ENCODE measurements around the gene DVL1.

The DVL1 gene

DNA sequence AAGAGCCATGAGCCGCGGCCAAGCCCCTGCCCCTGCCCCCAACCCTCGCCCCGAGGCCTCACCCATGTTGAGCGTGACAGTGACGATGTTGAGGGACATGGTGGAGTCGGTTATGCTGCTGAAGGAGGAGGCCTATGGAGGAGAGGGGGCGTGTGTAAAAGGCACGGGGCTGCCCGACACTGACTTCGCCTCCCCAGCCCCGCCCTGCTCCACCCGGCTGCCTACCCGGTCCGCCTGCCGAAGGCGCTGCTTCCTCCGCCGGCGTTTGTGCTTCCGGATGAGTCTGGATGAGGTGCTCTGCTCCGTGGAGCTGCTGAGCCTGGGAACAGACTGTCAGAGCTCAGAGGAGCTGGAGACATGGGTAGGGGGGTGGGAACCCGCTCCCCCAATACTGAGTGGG lies 9.0 kb downstream of the DVL1 start:
- no peak for DNase-seq (ENCODE audit: low read depth)

DNA sequence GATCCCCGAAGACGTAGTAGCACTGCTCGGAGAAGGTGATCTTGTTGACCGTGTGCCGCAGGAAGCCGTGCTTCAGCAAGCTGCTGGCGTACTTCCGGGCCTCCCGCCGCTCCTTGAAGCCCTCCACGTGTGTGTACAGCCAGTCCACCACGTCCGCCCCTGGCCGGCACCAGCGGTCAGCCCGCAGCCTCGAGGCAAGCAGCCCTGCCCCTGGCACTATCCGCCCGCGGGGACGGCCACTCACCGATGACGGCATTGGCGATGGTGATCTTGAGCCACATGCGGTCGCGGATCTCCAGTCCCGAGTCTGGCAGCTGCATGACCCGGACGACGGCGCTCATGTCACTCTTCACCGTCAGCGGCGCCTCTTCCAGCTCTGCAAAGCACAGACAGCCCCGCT lies 10.9 kb downstream of the DVL1 start:
- no peak for DNase-seq (ENCODE audit: low read depth)

GRCh38 chr1:1337793-1338147 lies 11.4 kb downstream of the DVL1 start:
- DNase-seq (ENCODE audit: low read depth): no peak

DNA sequence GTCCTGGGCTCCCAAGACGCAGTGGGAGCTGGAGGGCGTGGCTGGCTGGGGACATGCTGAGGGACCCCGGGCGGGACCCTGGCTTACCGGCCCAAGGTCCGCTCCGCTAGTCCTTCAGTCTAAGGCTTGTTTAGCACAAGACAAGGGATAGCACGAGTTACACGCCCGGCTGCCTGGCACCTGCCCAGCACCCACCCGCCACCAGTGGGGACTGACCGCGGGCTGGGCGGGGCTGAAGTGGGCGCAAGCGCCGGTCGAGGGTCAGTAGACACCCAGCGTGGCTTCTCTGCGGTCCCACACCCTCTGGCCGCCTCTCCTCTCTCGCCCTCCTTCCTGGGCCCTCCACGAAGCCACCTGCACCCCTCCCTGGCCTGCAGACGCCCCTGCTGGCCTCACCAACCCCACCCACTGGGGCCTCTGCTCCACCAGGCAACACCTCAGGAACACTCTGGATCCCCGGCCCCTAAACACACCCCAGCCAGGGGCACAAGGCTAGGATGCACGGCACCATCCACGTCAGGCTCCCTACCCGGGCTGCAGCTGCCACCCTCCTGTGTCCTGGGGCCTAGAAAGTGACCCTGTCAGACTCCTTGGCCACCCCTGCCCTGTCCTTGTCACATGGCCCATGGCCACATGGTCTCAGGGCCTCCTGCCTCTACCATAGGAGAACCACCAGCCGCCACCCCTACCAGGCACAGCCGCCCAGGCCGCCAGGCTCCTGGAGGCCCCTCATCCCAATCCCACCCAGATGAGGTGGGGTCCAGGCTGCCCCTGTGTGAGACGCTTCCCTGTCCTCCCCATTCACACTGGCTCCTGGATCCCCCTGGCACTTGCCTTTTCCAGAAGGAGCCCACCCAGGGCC lies 12.1 kb downstream of the DVL1 start:
- DNase-seq (ENCODE audit: low read depth): no peak

- DNase-seq (ENCODE audit: low read depth): no peak
Measured at GRCh38 chr1:1336446-1336845, 12.8 kb downstream of the DVL1 start.

GRCh38 chr1:1335792-1336248 lies 13.4 kb downstream of the DVL1 start:
- DNase-seq (ENCODE audit: low read depth): no peak

- no peak for DNase-seq (ENCODE audit: low read depth)
Measured at GRCh38 chr1:1335283-1335682, 13.9 kb downstream of the DVL1 start.

- DNase-seq (ENCODE audit: low read depth): no peak
Measured at GRCh38 chr1:1334835-1335234, 14.4 kb downstream of the DVL1 start.

DNA sequence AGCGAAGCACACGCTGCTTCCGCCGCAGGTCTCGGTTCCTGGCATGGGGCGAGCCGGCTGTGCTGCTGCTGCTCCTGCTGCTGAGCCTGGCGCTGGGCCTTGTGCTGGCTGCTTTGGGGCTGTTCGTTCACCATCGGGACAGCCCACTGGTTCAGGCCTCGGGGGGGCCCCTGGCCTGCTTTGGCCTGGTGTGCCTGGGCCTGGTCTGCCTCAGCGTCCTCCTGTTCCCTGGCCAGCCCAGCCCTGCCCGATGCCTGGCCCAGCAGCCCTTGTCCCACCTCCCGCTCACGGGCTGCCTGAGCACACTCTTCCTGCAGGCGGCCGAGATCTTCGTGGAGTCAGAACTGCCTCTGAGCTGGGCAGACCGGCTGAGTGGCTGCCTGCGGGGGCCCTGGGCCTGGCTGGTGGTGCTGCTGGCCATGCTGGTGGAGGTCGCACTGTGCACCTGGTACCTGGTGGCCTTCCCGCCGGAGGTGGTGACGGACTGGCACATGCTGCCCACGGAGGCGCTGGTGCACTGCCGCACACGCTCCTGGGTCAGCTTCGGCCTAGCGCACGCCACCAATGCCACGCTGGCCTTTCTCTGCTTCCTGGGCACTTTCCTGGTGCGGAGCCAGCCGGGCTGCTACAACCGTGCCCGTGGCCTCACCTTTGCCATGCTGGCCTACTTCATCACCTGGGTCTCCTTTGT lies 15.5 kb downstream of the DVL1 start:
- no peak for DNase-seq (ENCODE audit: low read depth)

DNA sequence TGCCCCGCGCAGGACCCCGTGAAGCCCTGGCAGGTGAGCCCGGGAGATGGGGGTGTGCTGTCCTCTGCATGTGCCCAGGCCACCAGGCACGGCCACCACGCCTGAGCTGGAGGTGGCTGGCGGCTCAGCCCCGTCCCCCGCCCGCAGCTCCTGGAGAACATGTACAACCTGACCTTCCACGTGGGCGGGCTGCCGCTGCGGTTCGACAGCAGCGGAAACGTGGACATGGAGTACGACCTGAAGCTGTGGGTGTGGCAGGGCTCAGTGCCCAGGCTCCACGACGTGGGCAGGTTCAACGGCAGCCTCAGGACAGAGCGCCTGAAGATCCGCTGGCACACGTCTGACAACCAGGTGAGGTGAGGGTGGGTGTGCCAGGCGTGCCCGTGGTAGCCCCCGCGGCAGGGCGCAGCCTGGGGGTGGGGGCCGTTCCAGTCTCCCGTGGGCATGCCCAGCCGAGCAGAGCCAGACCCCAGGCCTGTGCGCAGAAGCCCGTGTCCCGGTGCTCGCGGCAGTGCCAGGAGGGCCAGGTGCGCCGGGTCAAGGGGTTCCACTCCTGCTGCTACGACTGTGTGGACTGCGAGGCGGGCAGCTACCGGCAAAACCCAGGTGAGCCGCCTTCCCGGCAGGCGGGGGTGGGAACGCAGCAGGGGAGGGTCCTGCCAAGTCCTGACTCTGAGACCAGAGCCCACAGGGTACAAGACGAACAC lies 16.3 kb downstream of the DVL1 start:
- no peak for DNase-seq (ENCODE audit: low read depth)

GRCh38 chr1:1332031-1332755 lies 17.0 kb downstream of the DVL1 start:
- DNase-seq (ENCODE audit: low read depth): no peak

DNA sequence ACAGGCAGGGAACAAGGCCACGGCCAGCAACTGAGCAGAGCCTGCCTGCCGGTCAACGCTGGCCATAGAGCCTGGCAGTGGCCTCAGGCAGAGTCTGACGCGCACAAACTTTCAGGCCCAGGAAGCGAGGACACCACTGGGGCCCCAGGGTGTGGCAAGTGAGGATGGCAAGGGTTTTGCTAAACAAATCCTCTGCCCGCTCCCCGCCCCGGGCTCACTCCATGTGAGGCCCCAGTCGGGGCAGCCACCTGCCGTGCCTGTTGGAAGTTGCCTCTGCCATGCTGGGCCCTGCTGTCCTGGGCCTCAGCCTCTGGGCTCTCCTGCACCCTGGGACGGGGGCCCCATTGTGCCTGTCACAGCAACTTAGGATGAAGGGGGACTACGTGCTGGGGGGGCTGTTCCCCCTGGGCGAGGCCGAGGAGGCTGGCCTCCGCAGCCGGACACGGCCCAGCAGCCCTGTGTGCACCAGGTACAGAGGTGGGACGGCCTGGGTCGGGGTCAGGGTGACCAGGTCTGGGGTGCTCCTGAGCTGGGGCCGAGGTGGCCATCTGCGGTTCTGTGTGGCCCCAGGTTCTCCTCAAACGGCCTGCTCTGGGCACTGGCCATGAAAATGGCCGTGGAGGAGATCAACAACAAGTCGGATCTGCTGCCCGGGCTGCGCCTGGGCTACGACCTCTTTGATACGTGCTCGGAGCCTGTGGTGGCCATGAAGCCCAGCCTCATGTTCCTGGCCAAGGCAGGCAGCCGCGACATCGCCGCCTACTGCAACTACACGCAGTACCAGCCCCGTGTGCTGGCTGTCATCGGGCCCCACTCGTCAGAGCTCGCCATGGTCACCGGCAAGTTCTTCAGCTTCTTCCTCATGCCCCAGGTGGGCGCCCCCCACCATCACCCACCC lies 17.9 kb downstream of the DVL1 start, which contains the start of gene TAS1R3:
TAS1R3 (plus strand) TSS at position 213 of the 898 bp plus-strand sequence; CDS start at position 279, 66 bp downstream.
- DNase-seq (ENCODE audit: low read depth): no peak

- DNase-seq (ENCODE audit: low read depth): no peak
Measured at GRCh38 chr1:1330366-1331067, 18.7 kb downstream of the DVL1 start.

DNA sequence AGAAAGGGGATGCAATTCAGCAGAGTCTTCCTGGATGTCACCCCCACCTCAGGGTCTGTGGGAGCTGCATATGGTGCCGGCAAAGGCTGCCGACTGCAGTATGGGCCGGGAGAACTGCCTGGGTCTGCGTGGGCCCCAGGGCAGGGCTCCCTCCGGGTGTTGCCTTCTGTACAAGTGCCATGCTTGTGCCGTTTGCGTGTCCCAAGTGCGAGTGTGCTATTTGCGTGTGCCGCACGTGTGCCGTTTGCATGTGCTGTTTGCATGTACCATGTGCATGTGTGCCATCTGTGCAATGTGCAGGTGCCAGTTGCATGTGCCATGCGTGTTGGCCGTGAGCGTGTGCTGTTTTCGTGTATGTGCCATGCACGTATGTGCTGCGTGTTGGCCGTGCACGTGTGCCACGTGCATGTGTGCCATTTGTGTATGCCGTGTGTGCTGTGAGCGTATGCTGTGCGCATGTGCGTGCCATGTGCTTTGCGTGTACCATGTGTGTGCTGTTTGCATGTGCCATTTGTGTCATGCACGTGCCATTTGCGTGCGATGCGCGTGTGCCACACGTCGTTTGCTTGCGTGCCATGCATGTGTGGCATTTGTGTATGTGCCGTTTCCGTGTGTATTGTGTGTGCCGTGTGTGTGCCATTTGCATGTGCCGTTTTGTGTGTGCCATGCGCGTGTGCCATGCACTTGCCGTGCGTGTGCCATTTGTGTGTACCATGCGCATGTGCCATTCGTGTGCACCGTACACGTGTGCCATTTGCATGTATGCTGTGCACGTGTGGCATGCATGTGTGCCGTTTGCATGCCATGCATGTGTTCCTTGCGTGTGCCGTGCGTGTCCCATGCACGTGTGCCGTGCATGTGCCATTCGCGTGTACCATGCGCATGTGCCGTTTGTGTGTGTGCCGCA lies 19.7 kb downstream of the DVL1 start:
- no peak for DNase-seq (ENCODE audit: low read depth)

DNA sequence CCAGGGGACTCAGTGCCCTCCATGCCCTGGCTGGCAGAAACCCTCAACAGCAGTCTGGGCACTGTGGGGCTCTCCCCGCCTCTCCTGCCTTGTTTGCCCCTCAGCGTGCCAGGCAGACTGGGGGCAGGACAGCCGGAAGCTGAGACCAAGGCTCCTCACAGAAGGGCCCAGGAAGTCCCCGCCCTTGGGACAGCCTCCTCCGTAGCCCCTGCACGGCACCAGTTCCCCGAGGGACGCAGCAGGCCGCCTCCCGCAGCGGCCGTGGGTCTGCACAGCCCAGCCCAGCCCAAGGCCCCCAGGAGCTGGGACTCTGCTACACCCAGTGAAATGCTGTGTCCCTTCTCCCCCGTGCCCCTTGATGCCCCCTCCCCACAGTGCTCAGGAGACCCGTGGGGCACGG lies 21.0 kb downstream of the DVL1 start:
- no peak for DNase-seq (ENCODE audit: low read depth)

- no peak for DNase-seq (ENCODE audit: low read depth)
Measured at GRCh38 chr1:1327291-1327690, 21.9 kb downstream of the DVL1 start.

DNA sequence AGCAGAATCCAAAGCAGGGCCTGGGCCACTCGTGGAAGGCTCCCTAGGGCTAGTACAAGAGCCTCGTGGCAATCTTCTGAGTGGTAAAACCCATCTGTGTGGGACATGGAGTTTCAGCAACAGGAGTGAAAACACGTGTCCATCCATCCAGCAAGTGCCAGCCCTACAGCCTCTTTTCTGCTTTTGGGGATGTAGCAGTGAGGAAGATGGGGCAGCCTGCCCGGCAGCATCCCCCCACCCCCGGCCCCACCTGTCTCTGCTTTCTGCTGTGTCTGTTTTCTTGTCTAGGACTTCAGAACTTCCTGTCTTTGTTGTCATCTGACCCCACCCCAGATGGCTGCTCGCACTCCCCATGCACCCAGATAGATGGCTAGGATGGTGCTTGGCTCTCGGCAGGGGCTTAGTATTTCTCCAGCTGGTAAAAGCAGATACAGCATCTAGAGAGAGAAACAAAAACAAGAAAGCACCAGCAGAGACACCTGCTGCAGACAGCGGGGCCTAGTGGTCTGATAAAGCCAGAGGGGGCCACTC lies 23.1 kb downstream of the DVL1 start:
- no peak for DNase-seq (ENCODE audit: low read depth)

GRCh38 chr1:1325288-1326074 lies 23.7 kb downstream of the DVL1 start:
- DNase-seq (ENCODE audit: low read depth): no peak

Data from stimulated activated CD8-positive, alpha-beta memory T cell treated with anti-CD3 and anti-CD28 coated beads, Interleukin-12 subunit alpha, Interleukin-12 subunit beta, amount 100 ng/mL, for 1 hour (primary cell).